Measurements from ENCODE around the gene CCR4. TPM values are rescaled to one million over a fixed set of nuclear protein-coding genes. Genes with fewer than 3 reads are reported as not detected.
"Not testable (repeated sequence)": the region's sequence is repeated elsewhere in the genome, so short reads cannot be mapped to it uniquely, and the experiment has no call there.

CCR4 gene
- polyA plus RNA-seq (ENCODE audit: insufficient read length in 4 of 4): under 1 TPM; 0.19 to 0.35 (median 0.26) TPM

DNA sequence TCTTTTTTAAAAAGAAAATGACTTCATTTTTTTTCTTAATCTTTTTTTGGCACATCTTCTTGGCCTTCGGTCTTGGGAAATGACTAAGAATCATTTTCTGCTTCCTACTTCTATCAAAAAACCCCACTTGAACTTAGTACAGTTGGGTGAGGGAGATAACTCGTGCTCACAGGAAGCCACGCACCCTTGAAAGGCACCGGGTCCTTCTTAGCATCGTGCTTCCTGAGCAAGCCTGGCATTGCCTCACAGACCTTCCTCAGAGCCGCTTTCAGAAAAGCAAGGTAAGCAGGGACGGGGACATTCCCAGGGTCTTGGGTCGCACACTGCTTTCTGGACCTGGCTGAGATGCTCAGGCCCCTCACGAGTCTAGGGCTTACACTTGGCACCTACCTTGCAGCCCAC, at the start of gene CCR4:
CCR4 (plus strand) TSS at position 235 of the 402 bp plus-strand sequence. CDS start 1,779 bp downstream, outside the sequence.
- DNase-seq (ENCODE audit: low read depth in 4 of 4, low spot score in 2 of 4): no peak

DNA sequence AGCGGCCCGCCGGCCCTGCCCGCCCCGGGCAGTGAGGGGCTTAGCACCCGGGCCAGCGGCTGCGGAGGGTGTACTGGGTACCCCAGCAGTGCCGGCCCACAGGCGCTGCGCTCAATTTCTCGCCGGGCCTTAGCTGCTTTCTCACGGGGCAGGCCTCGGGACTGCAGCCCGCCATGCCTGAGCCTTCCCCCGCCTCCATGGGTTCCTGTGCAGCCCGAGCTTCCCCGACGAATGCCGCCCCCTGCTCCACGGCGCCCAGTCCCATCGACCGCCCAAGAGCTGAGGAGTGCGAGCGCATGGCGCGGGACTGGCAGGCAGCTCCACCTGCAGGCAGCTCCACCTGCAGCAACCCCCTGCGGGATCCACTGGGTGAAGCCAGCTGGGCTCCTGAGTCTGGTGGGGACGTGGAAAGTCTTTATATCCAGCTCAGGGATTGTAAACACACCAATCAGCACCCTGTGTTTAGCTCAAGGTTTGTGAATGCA, 48.5 kb upstream of the CCR4 start:
- not testable (repeated sequence) for DNase-seq (ENCODE audit: low read depth in 4 of 4, low spot score in 2 of 4)

DNA sequence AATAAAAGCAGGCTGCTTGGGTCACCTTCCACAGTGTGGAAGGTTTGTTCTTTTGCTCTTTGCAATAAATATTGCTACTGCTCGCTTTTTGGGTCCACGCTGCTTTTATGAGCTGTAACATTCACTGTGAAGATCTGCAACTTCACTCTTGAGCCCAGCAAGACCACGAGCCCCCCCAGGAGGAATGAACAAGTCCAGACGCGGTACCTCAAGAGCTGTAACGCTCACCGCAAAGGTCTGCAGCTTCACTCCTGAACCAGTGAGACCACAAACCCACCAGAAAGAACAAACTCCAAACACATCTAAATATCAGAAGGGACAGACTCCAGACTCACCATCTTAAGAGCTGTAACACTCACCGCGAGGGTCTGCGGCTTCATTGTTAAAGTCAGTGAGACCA, 47.5 kb upstream of the CCR4 start:
- no peak for DNase-seq (ENCODE audit: low read depth in 4 of 4, low spot score in 2 of 4)

- no peak for DNase-seq (ENCODE audit: low read depth in 4 of 4, low spot score in 2 of 4)
Observed at GRCh38 chr3:32909999-32910398, 41.4 kb upstream of the CCR4 start.

- no peak for DNase-seq (ENCODE audit: low read depth in 4 of 4, low spot score in 2 of 4)
Observed at GRCh38 chr3:32910954-32911353, 40.5 kb upstream of the CCR4 start.

DNA sequence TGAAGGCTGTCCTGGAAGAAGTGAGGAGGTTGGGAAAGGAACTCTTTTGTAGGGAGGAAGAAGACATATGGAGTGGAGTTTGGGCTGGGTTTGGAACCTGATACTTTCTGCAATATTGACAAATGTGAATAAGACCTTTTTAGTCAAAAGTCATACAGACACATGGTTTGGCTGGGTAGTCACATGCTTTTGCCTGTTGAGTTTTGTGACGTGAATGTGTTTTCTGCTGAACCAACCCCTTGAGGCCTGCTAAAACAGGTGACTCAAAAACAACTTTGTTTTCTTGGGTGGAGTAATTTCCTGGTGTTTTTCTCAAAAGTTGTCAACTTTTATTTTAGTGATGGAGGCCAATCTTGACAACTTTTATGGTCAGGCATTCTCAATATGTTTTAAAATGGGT, 39.4 kb upstream of the CCR4 start:
- no peak for DNase-seq (ENCODE audit: low read depth in 4 of 4, low spot score in 2 of 4)

DNA sequence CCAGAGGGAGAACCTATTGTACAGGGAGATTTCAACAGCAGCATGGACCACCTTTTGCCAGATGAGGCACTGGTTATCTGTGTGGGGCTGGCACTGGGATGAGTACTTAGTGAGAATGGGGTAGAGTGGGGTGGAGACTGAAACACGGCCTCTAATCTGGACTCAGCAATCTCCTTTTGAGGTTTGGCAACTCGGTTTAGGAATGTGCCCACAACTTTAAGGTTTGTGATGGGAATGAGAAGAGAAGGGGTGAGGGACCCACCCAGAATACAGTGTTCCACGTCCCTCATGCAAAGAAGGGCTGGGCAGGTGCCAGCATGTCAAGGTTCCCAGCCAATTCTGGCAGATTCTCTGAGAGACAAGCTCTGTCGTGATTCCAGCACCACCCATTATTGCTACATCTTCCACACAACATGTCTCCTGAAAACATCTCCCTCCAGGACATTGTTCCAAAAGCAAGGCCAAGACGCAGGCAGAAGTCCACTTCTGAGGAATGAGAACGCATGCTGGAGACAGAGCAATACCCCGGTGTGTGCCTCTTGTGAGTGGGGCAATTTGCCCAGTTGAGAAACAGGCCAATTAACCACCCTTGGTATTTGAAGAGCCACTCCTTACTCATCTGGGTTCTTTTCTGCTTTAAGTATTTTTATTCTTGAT, 37.5 kb upstream of the CCR4 start:
- DNase-seq (ENCODE audit: low read depth in 4 of 4, low spot score in 2 of 4): no peak

GRCh38 chr3:32919920-32920319, 31.5 kb upstream of the CCR4 start:
- DNase-seq (ENCODE audit: low read depth in 4 of 4, low spot score in 2 of 4): no peak

- DNase-seq (ENCODE audit: low read depth in 4 of 4, low spot score in 2 of 4): no peak
Observed at GRCh38 chr3:32922078-32922477, 29.4 kb upstream of the CCR4 start.

GRCh38 chr3:32930161-32930560, 21.3 kb upstream of the CCR4 start:
- DNase-seq (ENCODE audit: low read depth in 4 of 4, low spot score in 2 of 4): no peak

DNA sequence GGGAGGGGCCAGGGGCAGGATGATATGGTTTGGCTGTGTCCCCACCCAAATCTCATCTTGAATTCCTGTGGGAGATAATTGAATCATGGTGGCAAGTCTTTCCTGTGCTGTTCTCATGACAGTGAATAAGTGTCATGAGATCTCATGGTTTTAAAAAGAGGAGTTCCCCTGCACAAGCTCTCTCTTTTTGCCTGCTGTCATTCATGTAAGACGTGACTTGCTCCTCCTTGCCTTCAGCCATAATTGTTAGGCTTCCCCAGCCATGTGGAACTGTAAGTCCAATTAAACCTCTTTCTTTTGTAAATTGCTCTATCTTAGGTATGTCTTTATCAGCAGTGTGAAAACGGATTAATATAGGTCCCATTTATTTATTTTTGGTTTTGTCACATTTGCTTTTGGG, 20.2 kb upstream of the CCR4 start:
- DNase-seq (ENCODE audit: low read depth in 4 of 4, low spot score in 2 of 4): not testable (repeated sequence)

DNA sequence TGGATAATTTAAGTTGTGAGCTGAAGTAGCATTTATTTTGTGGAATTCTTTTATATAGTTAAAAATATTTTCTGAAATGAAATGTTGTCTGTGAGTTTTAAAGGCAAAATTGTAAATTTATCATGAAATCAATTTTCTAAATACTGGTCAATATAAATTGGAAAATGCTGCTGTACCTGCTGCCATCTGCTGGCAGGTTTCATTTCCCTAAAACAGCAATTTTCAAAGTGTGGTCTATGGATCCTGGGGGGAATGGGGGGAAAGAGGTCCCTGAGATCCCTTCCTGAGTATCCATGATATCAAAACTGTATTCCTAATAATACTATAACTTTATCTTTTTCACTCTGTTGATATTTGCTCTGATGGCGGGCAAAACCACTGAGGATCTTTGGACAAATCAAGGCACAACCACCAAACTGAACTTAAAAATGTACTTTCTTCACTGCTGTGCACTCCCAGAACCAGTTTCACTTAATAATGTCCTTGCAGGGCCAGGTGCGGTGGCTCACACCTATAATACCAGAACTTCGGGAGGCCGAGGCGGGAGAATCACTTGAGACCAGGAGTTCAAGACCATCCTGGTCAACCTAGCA, 17.2 kb upstream of the CCR4 start:
- no peak for DNase-seq (ENCODE audit: low read depth in 4 of 4, low spot score in 2 of 4)

- no peak for DNase-seq (ENCODE audit: low read depth in 4 of 4, low spot score in 2 of 4)
Observed at GRCh38 chr3:32937331-32937730, 14.1 kb upstream of the CCR4 start.

- not testable (repeated sequence) for DNase-seq (ENCODE audit: low read depth in 4 of 4, low spot score in 2 of 4)
Observed at GRCh38 chr3:32939531-32940284, 11.7 kb upstream of the CCR4 start.

- DNase-seq (ENCODE audit: low read depth in 4 of 4, low spot score in 2 of 4): no peak
Observed at GRCh38 chr3:32940726-32941125, 10.7 kb upstream of the CCR4 start.

GRCh38 chr3:32945136-32945535, 6.3 kb upstream of the CCR4 start:
- DNase-seq (ENCODE audit: low read depth in 4 of 4, low spot score in 2 of 4): no peak

- DNase-seq (ENCODE audit: low read depth in 4 of 4, low spot score in 2 of 4): not testable (repeated sequence)
Observed at GRCh38 chr3:32945598-32945997, 5.8 kb upstream of the CCR4 start.

GRCh38 chr3:32946973-32947788, 4.3 kb upstream of the CCR4 start:
- no peak for DNase-seq (ENCODE audit: low read depth in 4 of 4, low spot score in 2 of 4)

GRCh38 chr3:32947789-32948238, 3.6 kb upstream of the CCR4 start:
- peak; percentile 60 to 81 (median 62) for DNase-seq (ENCODE audit: low read depth in 4 of 4, low spot score in 2 of 4)

- DNase-seq (ENCODE audit: low read depth in 4 of 4, low spot score in 2 of 4): no peak
Observed at GRCh38 chr3:32948625-32949445, 2.6 kb upstream of the CCR4 start.

Data from left renal cortex interstitium (tissue), 4 donors.